ENCODE data around the gene RECQL5. TPM values are rescaled to one million over a fixed set of nuclear protein-coding genes. Genes with fewer than 3 reads are reported as not detected.

The RECQL5 gene
- total RNA-seq, 1 donor from 2014 or later = 44.0 TPM

- Histone ChIP-seq H3K27me3 (no peaks in the 10 kb centered on the region), H3K36me3 (no peaks in the 10 kb centered on the region), H3K27ac (peak overlapping the region; percentile 72), H3K9me3 (no peaks in the 10 kb centered on the region), H3K4me3 (no peak overlapping the region), H3K4me1 (peaks cover 98% of the 10 kb centered on the region)
- TF ChIP-seq POLR2AphosphoS5 (IDR thresholded peaks at IDR 0.05; ENCODE audit: insufficient read depth in 1 of 2, low read depth in 1 of 2) = peak in 1 of 2 donors; percentile 33
- no peak for TF ChIP-seq CTCF (IDR thresholded peaks at IDR 0.05)
- intact Hi-C loops (cut with DNase I) = no loop called here
- peak in 1 of 2 donors; percentile 85 for DNase-seq (ENCODE audit: extremely low spot score in 2 of 2)
Observed at GRCh38 chr17:75689441-75689873, 22.5 kb upstream of the RECQL5 start.

- no peaks in the 10 kb centered on the region for H3K27me3 ChIP-seq
- intact Hi-C loops (cut with DNase I) = no loop called here
- no peaks in the 10 kb centered on the region for H3K9me3 ChIP-seq
- no peak for TF ChIP-seq POLR2A (IDR thresholded peaks at IDR 0.05)
- TF ChIP-seq CTCF (IDR thresholded peaks at IDR 0.05) = no peak
- no peak for TF ChIP-seq POLR2AphosphoS5 (IDR thresholded peaks at IDR 0.05; ENCODE audit: insufficient read depth in 1 of 2, low read depth in 1 of 2)
- H3K36me3 ChIP-seq = no peaks in the 10 kb centered on the region
- peak overlapping the region; percentile 72 for H3K27ac ChIP-seq
- H3K4me3 ChIP-seq = peak overlapping the region in 1 of 2 donors; percentile 3
- DNase-seq (ENCODE audit: extremely low spot score in 2 of 2) = no peak
- H3K4me1 ChIP-seq = peaks cover 98% of the 10 kb centered on the region
Observed at GRCh38 chr17:75688209-75688825, 21.4 kb upstream of the RECQL5 start.

- Histone ChIP-seq H3K27ac (peak overlapping the region; percentile 72), H3K4me1 (peaks cover 76% of the 10 kb centered on the region), H3K4me3 (no peak overlapping the region), H3K9me3 (no peaks in the 10 kb centered on the region), H3K36me3 (no peaks in the 10 kb centered on the region), H3K27me3 (no peaks in the 10 kb centered on the region)
- TF ChIP-seq CTCF (IDR thresholded peaks at IDR 0.05) (no peak), POLR2AphosphoS5 (IDR thresholded peaks at IDR 0.05; ENCODE audit: insufficient read depth in 1 of 2, low read depth in 1 of 2) (no peak), POLR2A (IDR thresholded peaks at IDR 0.05) (no peak)
- DNase-seq (ENCODE audit: extremely low spot score in 2 of 2) = no peak
- intact Hi-C loops (cut with DNase I) = no loop called here
Observed at GRCh38 chr17:75685499-75685898, 18.5 kb upstream of the RECQL5 start.

- peaks cover 70% of the 10 kb centered on the region for H3K4me1 ChIP-seq
- H3K36me3 ChIP-seq = peaks cover 0 to 3% of the 10 kb centered on the region in 2 donors
- intact Hi-C loops (cut with DNase I) = no loop called here
- TF ChIP-seq POLR2AphosphoS5 (IDR thresholded peaks at IDR 0.05; ENCODE audit: insufficient read depth in 1 of 2, low read depth in 1 of 2) (peak in 1 of 2 donors; percentile 15), POLR2A (IDR thresholded peaks at IDR 0.05) (no peak), CTCF (IDR thresholded peaks at IDR 0.05) (no peak)
- H3K4me3 ChIP-seq = no peak overlapping the region
- H3K27ac ChIP-seq = peak overlapping the region; percentile 72
- H3K27me3 ChIP-seq = no peaks in the 10 kb centered on the region
- peak in 1 of 2 donors; percentile 90 for DNase-seq (ENCODE audit: extremely low spot score in 2 of 2)
- H3K9me3 ChIP-seq = no peaks in the 10 kb centered on the region
Observed at GRCh38 chr17:75684924-75685323, 18.0 kb upstream of the RECQL5 start.

GRCh38 chr17:75684249-75684648 is 17.3 kb upstream of the RECQL5 start:
- Histone ChIP-seq H3K4me3 (no peak overlapping the region), H3K4me1 (peaks cover 69% of the 10 kb centered on the region), H3K27me3 (no peaks in the 10 kb centered on the region), H3K9me3 (no peaks in the 10 kb centered on the region), H3K36me3 (peaks cover 0 to 5% of the 10 kb centered on the region in 2 donors), H3K27ac (peak overlapping the region; percentile 72)
- intact Hi-C loops (cut with DNase I) = no loop called here
- no peak for TF ChIP-seq POLR2AphosphoS5 (IDR thresholded peaks at IDR 0.05; ENCODE audit: insufficient read depth in 1 of 2, low read depth in 1 of 2)
- TF ChIP-seq POLR2A (IDR thresholded peaks at IDR 0.05) = no peak
- no peak for TF ChIP-seq CTCF (IDR thresholded peaks at IDR 0.05)
- no peak for DNase-seq (ENCODE audit: extremely low spot score in 2 of 2)

Measured in vagina (tissue), 2 donors.